Hepatocyte (in vitro differentiated cells): ENCODE results near the gene ZBTB7C. TPM values are rescaled to one million over a fixed set of nuclear protein-coding genes. Genes with fewer than 3 reads are reported as not detected.

ENCODE experiments used
- DNase-seq: peaks from one replicate; pipeline ENCODE4 v3.0.0-alpha.2; 2016; ENCODE audit warnings: low spot score
- H2AFZ ChIP-seq: fragments of 200-600 bp; sonication (generic); 2 replicates; pipeline ENCODE4 v1.6.0; 2016; ENCODE audit warnings: antibody characterized with exemption, mild to moderate bottlenecking
- H3K27ac ChIP-seq: fragments of 200-600 bp; sonication (generic); 2 replicates; pipeline ENCODE4 v1.5.1; 2016; ENCODE audit warnings: mild to moderate bottlenecking
- H3K27me3 ChIP-seq: fragments of 200-600 bp; sonication (generic); 2 replicates; pipeline ENCODE4 v1.6.1; 2016
- H3K36me3 ChIP-seq: fragments of 200-600 bp; sonication (generic); replicated peaks from 2 replicates; pipeline ENCODE4 v1.5.1; 2016; ENCODE audit warnings: low read depth; ENCODE audit not compliant: insufficient read depth
- H3K4me1 ChIP-seq: fragments of 200-600 bp; sonication (generic); 2 replicates; pipeline ENCODE4 v1.5.1; 2016; ENCODE audit warnings: mild to moderate bottlenecking, moderate library complexity; ENCODE audit not compliant: insufficient read depth
- H3K4me2 ChIP-seq: fragments of 200-600 bp; sonication (generic); 2 replicates; pipeline ENCODE4 v1.6.0; 2016
- H3K4me3 ChIP-seq: fragments of 200-600 bp; sonication (generic); 2 replicates; pipeline ENCODE4 v1.5.1; 2016; ENCODE audit warnings: mild to moderate bottlenecking
- H3K79me2 ChIP-seq: fragments of 200-600 bp; sonication (generic); 2 replicates; pipeline ENCODE4 v1.6.0; 2017; ENCODE audit warnings: mild to moderate bottlenecking
- H3K9me2 ChIP-seq: fragments of 200-600 bp; sonication (generic); replicated peaks from 2 replicates; pipeline ENCODE4 v1.6.0; 2017; ENCODE audit warnings: mild to moderate bottlenecking; ENCODE audit not compliant: insufficient read depth
- H3K9me3 ChIP-seq: fragments of 200-600 bp; sonication (generic); 2 replicates; pipeline ENCODE4 v1.5.1; 2016; ENCODE audit warnings: low read depth, mild to moderate bottlenecking
- H4K20me1 ChIP-seq: fragments of 200-600 bp; sonication (generic); 2 replicates; pipeline ENCODE4 v1.6.0; 2016; ENCODE audit warnings: mild to moderate bottlenecking; ENCODE audit not compliant: insufficient read depth, poor library complexity, severe bottlenecking
- EZH2 ChIP-seq: fragments of 200-600 bp; sonication (generic); IDR thresholded peaks from 2 replicates; pipeline ENCODE4 v1.6.1; 2016; ENCODE audit warnings: antibody characterized with exemption, mild to moderate bottlenecking, borderline replicate concordance
- EZH2phosphoT487 ChIP-seq: fragments of 200-600 bp; sonication (generic); IDR thresholded peaks from one replicate; pipeline ENCODE4 v1.6.1; 2018; ENCODE audit warnings: antibody characterized with exemption, mild to moderate bottlenecking, low read depth, moderate library complexity; ENCODE audit not compliant: unreplicated experiment, severe bottlenecking
- WGBS: methylation state at CpG from one replicate; pipeline ENCODE4 v1.1.6; 2016; ENCODE audit warnings: low lambda C conversion rate; ENCODE audit errors: missing lambda C conversion rate; 5-methylcytosine and 5-hydroxymethylcytosine counted together
- polyA plus RNA-seq: library from polyadenylated mRNA; unstranded; fragments of >200 nt; fragmentation: Nextera tagmentation; extraction: Ambion mirVana; gene quantifications from 2 replicates; pipeline ENCODE4 v1.2.1, GENCODE V29; 2016
- total RNA-seq: library from RNA; depleted of rRNA; stranded (reverse); fragments of >200 nt; gene quantifications from 2 replicates; pipeline ENCODE4 v1.2.3, GENCODE V29; 2014
- TF ChIP-seq, protein P1 (sequence below): fragments of 200-600 bp; sonication (generic); IDR thresholded peaks from 2 replicates; pipeline ENCODE4 v1.5.1; 2016; ENCODE audit warnings: antibody characterized with exemption, mild to moderate bottlenecking; ENCODE audit not compliant: poor library complexity

ZBTB7C gene
- total and polyA plus RNA-seq, 2 experiments from 2014 or later: 0.70 to 1.0 TPM

DNA sequence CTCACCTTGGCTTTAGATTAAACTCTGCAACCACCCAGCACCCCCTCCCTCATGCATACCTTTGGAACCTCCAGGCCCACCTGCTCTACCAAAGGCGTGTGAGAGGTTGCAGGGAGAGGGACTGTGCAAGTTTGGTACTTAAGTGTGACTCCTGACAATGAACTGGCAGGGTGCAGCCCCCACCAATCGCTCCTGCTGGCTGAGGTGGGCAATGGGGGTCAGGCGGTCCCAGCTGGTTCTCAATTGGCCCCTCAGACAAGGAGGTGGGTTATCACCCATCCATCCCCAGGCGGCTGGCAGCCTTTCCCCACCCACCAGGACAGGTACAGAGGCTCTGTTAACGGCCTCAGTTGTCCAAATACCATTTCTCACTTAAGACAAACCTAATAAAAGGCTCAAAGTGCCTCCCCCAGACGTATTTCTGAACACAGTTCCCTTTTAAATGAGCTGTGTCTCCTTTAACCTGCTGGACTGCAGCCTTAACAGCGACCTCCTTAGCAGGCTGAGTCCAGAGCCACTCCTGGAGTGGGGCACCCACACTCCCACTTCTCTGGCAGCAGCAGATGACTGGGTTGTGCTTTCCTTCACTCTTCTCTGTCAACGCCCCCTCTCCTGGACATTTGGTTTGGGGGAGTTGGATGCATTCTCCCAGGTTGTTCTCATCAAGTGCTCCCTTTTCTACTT is 309.6 kb downstream of the ZBTB7C start:
- no peak for DNase-seq
- no peak overlapping the region for H2AFZ ChIP-seq
- no peak overlapping the region for H3K4me3 ChIP-seq
- H3K36me3 ChIP-seq: no peaks in the 10 kb centered on the region
- H3K9me2 ChIP-seq: no peaks in the 10 kb centered on the region
- no peaks in the 10 kb centered on the region for H3K9me3 ChIP-seq
- 54% methylated on average over 8 of the region's 8 CpGs for WGBS
- no peak overlapping the region for H3K4me2 ChIP-seq
- no peaks in the 10 kb centered on the region for H3K79me2 ChIP-seq
- H3K27me3 ChIP-seq: no peaks in the 10 kb centered on the region
- no peak overlapping the region for H3K27ac ChIP-seq
- TF ChIP-seq EZH2phosphoT487 (no peak), EZH2 (no peak)
- TF ChIP-seq, protein P1, sequence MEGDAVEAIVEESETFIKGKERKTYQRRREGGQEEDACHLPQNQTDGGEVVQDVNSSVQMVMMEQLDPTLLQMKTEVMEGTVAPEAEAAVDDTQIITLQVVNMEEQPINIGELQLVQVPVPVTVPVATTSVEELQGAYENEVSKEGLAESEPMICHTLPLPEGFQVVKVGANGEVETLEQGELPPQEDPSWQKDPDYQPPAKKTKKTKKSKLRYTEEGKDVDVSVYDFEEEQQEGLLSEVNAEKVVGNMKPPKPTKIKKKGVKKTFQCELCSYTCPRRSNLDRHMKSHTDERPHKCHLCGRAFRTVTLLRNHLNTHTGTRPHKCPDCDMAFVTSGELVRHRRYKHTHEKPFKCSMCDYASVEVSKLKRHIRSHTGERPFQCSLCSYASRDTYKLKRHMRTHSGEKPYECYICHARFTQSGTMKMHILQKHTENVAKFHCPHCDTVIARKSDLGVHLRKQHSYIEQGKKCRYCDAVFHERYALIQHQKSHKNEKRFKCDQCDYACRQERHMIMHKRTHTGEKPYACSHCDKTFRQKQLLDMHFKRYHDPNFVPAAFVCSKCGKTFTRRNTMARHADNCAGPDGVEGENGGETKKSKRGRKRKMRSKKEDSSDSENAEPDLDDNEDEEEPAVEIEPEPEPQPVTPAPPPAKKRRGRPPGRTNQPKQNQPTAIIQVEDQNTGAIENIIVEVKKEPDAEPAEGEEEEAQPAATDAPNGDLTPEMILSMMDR: no peak
- no peaks in the 10 kb centered on the region for H4K20me1 ChIP-seq
- H3K4me1 ChIP-seq: no peaks in the 10 kb centered on the region

- Histone ChIP-seq H3K9me3 (no peaks in the 10 kb centered on the region), H3K36me3 (no peaks in the 10 kb centered on the region), H3K9me2 (no peaks in the 10 kb centered on the region), H3K79me2 (no peaks in the 10 kb centered on the region), H3K4me3 (no peak overlapping the region), H3K4me1 (no peaks in the 10 kb centered on the region), H4K20me1 (no peaks in the 10 kb centered on the region), H3K27ac (no peak overlapping the region), H2AFZ (no peak overlapping the region), H3K27me3 (no peaks in the 10 kb centered on the region), H3K4me2 (no peak overlapping the region)
- WGBS: 95% methylated on average over 6 of the region's 6 CpGs
- no peak for TF ChIP-seq EZH2phosphoT487
- TF ChIP-seq, protein P1: no peak
- TF ChIP-seq EZH2: no peak
- no peak for DNase-seq
These were observed 310.6 kb downstream of the ZBTB7C start for GRCh38 chr18:48098538-48098937.

GRCh38 chr18:48098007-48098406 is 311.2 kb downstream of the ZBTB7C start:
- DNase-seq: no peak
- 88% methylated on average over 3 of the region's 3 CpGs for WGBS
- H3K4me2 ChIP-seq: no peak overlapping the region
- H3K9me2 ChIP-seq: no peaks in the 10 kb centered on the region
- no peaks in the 10 kb centered on the region for H3K27me3 ChIP-seq
- no peak overlapping the region for H3K4me3 ChIP-seq
- H3K9me3 ChIP-seq: no peaks in the 10 kb centered on the region
- no peaks in the 10 kb centered on the region for H3K4me1 ChIP-seq
- no peak overlapping the region for H3K27ac ChIP-seq
- TF ChIP-seq EZH2 (no peak), EZH2phosphoT487 (no peak)
- TF ChIP-seq, protein P1: no peak
- no peaks in the 10 kb centered on the region for H3K79me2 ChIP-seq
- H2AFZ ChIP-seq: no peak overlapping the region
- no peaks in the 10 kb centered on the region for H4K20me1 ChIP-seq
- no peaks in the 10 kb centered on the region for H3K36me3 ChIP-seq
